ENCODE results near the gene TRIM59. TPM values are rescaled to one million over a fixed set of nuclear protein-coding genes. Genes with fewer than 3 reads are reported as not detected.

The TRIM59 gene
- total RNA-seq, 1 experiment from 2014 or later: 20.8 TPM

GRCh38 chr3:160474416-160474838, 24.8 kb upstream of the TRIM59 start:
- peaks cover 6% of the 10 kb centered on the region for H3K9me3 Mint-ChIP-seq (ENCODE audit: low read depth, unreplicated experiment)
- intact Hi-C loops (cut with micrococcal nuclease; ENCODE audit: unreplicated experiment): no loop called here
- no peak overlapping the region for H3K4me3 Mint-ChIP-seq (ENCODE audit: low read depth, unreplicated experiment)
- no peak overlapping the region for H3K27ac Mint-ChIP-seq (ENCODE audit: unreplicated experiment)
- no peak for DNase-seq
- H3K4me1 Mint-ChIP-seq (ENCODE audit: low read depth, unreplicated experiment): no peaks in the 10 kb centered on the region
- no TSS peak for BruUV-seq (replicated peaks)
- CTCF ChIA-PET: no interaction called here
- H3K36me3 Mint-ChIP-seq (ENCODE audit: insufficient read depth, unreplicated experiment): no peaks in the 10 kb centered on the region
- peaks cover 4% of the 10 kb centered on the region for H3K27me3 Mint-ChIP-seq (ENCODE audit: unreplicated experiment)
- TF ChIP-seq CTCF (IDR thresholded peaks at IDR 0.05; ENCODE audit: unreplicated experiment): no peak

DNA sequence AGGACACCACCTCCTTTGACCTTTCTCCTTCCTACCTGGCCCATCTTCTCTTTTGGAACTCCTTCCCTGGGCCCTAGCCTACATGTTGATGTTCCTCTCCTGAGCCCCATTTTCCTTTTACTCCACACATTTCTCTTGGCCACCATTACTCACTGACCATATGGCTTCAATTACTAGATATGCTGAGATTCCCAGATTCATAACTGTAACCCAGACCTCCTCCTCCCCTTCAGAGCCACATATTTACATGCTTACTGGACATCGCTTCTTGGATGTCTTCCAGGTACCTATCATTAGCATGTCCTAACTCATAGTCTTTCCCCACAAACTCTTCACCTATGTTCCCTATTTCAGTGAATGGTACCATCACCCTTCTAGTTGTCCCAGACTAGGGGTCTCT, 24.4 kb upstream of the TRIM59 start:
- Mint-ChIP-seq H3K36me3 (ENCODE audit: insufficient read depth, unreplicated experiment) (no peaks in the 10 kb centered on the region), H3K4me1 (ENCODE audit: low read depth, unreplicated experiment) (no peaks in the 10 kb centered on the region), H3K27me3 (ENCODE audit: unreplicated experiment) (peaks cover 9% of the 10 kb centered on the region), H3K9me3 (ENCODE audit: low read depth, unreplicated experiment) (peaks cover 10% of the 10 kb centered on the region), H3K27ac (ENCODE audit: unreplicated experiment) (no peak overlapping the region), H3K4me3 (ENCODE audit: low read depth, unreplicated experiment) (no peak overlapping the region)
- intact Hi-C loops (cut with micrococcal nuclease; ENCODE audit: unreplicated experiment): no loop called here
- no TSS peak for BruUV-seq (replicated peaks)
- TF ChIP-seq CTCF (IDR thresholded peaks at IDR 0.05; ENCODE audit: unreplicated experiment): no peak
- no peak for DNase-seq
- CTCF ChIA-PET: no interaction called here

DNA sequence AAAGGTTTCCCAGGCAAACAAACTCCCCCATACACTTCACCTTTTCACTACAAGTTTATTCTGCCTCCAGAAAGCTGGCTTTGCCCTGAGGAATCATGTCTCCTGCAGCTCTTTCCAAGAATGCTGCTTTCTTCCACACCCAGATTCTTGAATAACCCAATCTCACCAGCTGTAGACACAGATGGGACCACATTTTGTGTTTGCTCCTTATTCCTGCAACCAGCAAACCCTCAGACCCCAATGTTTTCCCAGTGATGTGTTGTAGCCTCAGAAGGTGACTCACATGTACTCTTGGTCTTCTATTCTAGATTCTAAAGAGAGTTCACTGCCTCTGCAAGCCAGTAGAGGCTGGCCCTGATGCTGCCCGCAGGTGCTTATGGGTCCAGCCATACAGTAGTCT, 23.6 kb upstream of the TRIM59 start:
- no peaks in the 10 kb centered on the region for H3K36me3 Mint-ChIP-seq (ENCODE audit: insufficient read depth, unreplicated experiment)
- H3K27ac Mint-ChIP-seq (ENCODE audit: unreplicated experiment): no peak overlapping the region
- H3K27me3 Mint-ChIP-seq (ENCODE audit: unreplicated experiment): peaks cover 13% of the 10 kb centered on the region
- H3K4me1 Mint-ChIP-seq (ENCODE audit: low read depth, unreplicated experiment): no peaks in the 10 kb centered on the region
- no peak for DNase-seq
- no TSS peak for BruUV-seq (replicated peaks)
- H3K9me3 Mint-ChIP-seq (ENCODE audit: low read depth, unreplicated experiment): peaks cover 12% of the 10 kb centered on the region
- TF ChIP-seq CTCF (IDR thresholded peaks at IDR 0.05; ENCODE audit: unreplicated experiment): no peak
- CTCF ChIA-PET: no interaction called here
- intact Hi-C loops (cut with micrococcal nuclease; ENCODE audit: unreplicated experiment): no loop called here
- H3K4me3 Mint-ChIP-seq (ENCODE audit: low read depth, unreplicated experiment): no peak overlapping the region

DNA sequence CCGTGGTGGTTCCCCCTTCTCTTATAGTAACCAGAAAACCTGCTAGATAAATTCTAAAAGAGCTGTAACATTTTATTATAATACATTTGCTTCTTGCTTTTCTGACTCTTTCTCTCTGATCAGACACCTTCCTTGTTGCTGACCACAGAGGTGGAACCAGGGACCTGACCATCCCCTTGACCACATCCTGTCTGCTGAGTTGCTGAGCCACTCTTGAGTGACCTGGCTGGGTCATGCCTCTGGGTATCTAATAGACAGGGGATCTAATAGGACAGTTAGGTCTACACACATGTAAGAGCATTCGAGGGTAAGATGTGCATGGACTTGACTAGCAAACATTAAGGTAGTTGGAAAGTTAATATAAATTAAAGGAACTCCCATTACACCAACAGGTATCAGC, 22.8 kb upstream of the TRIM59 start:
- no TSS peak for BruUV-seq (replicated peaks)
- no peak for TF ChIP-seq CTCF (IDR thresholded peaks at IDR 0.05; ENCODE audit: unreplicated experiment)
- Mint-ChIP-seq H3K27ac (ENCODE audit: unreplicated experiment) (no peak overlapping the region), H3K27me3 (ENCODE audit: unreplicated experiment) (peaks cover 13% of the 10 kb centered on the region), H3K36me3 (ENCODE audit: insufficient read depth, unreplicated experiment) (no peaks in the 10 kb centered on the region), H3K4me3 (ENCODE audit: low read depth, unreplicated experiment) (no peak overlapping the region), H3K4me1 (ENCODE audit: low read depth, unreplicated experiment) (no peaks in the 10 kb centered on the region), H3K9me3 (ENCODE audit: low read depth, unreplicated experiment) (peaks cover 12% of the 10 kb centered on the region)
- DNase-seq: no peak
- intact Hi-C loops (cut with micrococcal nuclease; ENCODE audit: unreplicated experiment): no loop called here
- CTCF ChIA-PET: no interaction called here

DNA sequence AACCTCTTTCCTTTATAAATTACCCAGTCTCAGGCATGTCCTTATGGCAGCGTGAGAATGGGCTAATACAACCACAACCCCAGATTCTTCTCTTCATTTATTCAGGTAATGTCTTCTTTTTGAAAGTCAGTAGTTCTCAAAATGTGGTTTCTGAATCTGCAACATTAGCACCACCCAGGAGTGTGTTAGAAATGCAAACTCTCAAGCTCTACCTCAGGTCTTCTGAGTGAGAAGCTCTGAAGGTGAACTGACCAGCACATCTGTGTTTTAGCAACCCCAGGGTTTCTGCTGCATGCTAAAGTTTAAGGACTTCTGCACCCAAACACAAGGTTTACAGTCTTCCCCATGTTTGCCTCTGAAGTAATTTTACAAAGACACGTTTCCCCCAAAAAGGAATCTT, 22.3 kb upstream of the TRIM59 start:
- H3K4me1 Mint-ChIP-seq (ENCODE audit: low read depth, unreplicated experiment): no peaks in the 10 kb centered on the region
- BruUV-seq (replicated peaks): no TSS peak
- H3K9me3 Mint-ChIP-seq (ENCODE audit: low read depth, unreplicated experiment): peaks cover 12% of the 10 kb centered on the region
- intact Hi-C loops (cut with micrococcal nuclease; ENCODE audit: unreplicated experiment): no loop called here
- H3K27me3 Mint-ChIP-seq (ENCODE audit: unreplicated experiment): peaks cover 13% of the 10 kb centered on the region
- no peak overlapping the region for H3K4me3 Mint-ChIP-seq (ENCODE audit: low read depth, unreplicated experiment)
- H3K36me3 Mint-ChIP-seq (ENCODE audit: insufficient read depth, unreplicated experiment): no peaks in the 10 kb centered on the region
- H3K27ac Mint-ChIP-seq (ENCODE audit: unreplicated experiment): no peak overlapping the region
- CTCF ChIA-PET: no interaction called here
- TF ChIP-seq CTCF (IDR thresholded peaks at IDR 0.05; ENCODE audit: unreplicated experiment): no peak
- no peak for DNase-seq

Measured in Calu3 (cell line).